Subcutaneous adipose tissue (tissue), 4 donors: ENCODE measurements around the gene HAGH. TPM values are rescaled to one million over a fixed set of nuclear protein-coding genes. Genes with fewer than 3 reads are reported as not detected.

Experiments
- total RNA-seq, 4 donors: library from RNA; depleted of rRNA; stranded (reverse); fragments of >200 nt; gene quantifications; one replicate each; pipeline ENCODE4 v1.1.0, GENCODE V29; 2016
- TF ChIP-seq, protein P1 (sequence below): fragments of 450-650 bp; IDR thresholded peaks from one replicate; pipeline ENCODE4 v1.5.1; 2016; ENCODE audit warnings: low read depth, mild to moderate bottlenecking, control low read depth, antibody characterized with exemption, moderate library complexity

The HAGH gene
- total RNA-seq, 4 donors from 2014 or later = 50.4 to 121 (median 108) TPM

DNA sequence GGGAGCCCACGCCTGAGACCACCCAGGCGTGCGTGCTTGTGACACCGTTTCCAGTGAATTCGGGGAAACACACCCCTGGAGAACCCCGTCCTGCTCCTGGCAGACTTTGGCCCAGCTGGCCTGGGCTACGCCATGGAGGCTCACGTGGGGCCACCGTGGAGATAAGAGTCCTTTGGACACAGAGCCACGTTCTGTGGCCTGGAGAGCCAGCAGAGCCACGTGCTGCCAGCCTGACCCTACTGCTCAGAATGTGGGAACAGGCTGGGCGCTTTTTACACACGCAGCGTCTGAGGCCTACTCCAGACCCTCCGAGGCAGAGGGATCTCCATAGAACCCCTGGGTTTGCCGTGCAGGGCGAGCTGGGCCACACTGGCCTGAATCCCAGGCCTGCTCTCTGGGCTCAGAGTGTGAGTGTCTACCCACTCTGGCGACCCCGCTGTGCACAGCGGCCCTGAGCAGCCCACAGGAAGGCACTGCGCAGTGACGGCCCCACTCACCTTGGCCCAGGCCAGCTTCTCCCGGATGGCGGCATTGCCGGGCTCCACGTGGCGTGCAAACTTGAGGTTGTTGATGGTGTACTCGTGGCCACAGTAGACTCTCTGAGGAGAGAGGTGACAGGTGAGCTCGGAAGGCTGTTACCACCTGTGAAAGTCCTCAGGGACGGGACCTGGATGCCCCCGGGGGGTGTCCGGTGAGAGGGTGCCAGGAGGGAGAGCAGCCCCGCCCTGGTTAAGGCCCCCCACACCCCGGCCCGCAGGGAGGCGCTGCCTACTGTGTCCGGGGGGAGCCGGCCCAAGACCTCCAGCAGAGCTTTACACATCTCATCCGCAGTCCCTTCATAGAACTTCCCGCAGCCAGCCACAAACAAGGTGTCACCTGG lies 10.0 kb downstream of the HAGH start:
- TF ChIP-seq, protein P1, sequence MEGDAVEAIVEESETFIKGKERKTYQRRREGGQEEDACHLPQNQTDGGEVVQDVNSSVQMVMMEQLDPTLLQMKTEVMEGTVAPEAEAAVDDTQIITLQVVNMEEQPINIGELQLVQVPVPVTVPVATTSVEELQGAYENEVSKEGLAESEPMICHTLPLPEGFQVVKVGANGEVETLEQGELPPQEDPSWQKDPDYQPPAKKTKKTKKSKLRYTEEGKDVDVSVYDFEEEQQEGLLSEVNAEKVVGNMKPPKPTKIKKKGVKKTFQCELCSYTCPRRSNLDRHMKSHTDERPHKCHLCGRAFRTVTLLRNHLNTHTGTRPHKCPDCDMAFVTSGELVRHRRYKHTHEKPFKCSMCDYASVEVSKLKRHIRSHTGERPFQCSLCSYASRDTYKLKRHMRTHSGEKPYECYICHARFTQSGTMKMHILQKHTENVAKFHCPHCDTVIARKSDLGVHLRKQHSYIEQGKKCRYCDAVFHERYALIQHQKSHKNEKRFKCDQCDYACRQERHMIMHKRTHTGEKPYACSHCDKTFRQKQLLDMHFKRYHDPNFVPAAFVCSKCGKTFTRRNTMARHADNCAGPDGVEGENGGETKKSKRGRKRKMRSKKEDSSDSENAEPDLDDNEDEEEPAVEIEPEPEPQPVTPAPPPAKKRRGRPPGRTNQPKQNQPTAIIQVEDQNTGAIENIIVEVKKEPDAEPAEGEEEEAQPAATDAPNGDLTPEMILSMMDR = no peak

DNA sequence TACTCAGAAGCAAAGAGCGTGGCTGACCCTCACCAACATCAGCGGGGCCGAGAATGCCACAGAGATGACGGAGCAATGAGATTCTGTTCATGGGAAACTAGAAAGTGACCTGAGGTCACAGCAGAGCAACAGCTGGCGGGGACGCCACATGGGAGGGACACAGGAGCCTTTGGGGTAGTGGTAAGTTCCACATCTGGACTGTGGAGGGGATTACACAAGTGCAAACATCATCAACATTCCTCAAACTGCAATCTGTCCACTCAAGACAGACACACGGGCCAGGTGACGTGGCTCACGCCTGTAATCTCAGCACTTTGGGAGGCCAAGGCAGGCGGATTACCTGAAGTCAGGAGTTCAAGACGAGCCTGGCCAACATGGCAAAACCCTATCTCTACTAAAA lies 11.2 kb downstream of the HAGH start:
- TF ChIP-seq, protein P1 = no peak

DNA sequence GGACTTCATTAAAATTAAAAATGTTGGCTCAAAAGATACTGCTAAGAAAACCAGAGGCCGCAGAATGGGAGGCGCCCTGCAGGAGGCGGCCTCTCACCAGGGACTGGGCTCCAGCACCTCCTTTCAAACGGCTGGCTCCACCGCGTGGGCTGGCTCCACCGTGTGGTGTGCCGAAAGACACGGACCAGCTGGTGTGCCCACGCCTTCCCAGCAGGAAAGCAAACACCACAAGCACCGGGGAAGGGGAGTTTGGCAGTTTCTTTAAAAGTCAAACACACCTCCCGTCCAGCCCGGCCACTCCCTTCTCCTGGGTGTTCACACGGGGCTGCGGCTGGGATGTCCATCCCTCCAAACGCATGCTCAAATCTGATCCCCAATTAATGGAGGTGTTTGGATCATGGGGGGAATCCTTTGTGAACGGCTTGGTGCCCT lies 13.9 kb downstream of the HAGH start:
- TF ChIP-seq, protein P1 = no peak

DNA sequence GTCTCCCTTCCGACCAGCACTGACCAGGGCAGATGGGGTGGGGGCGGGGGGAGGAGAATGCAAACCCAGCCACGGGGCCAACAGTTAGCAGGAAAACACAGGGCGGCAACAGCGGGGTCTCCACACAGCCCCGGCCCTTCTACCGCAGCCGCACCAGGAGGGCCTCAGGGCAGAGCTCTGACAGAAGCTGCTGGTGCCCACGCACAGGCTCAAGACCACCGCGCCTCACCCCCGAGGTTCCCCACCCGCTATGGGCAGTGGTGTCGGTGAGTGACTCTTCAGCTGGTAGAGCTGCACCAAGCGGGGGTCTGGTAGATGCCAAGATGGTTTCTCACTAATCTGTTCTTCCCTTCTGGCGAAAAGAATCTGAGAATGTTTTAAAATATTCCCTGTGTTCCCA lies 16.1 kb downstream of the HAGH start:
- TF ChIP-seq, protein P1 = no peak

DNA sequence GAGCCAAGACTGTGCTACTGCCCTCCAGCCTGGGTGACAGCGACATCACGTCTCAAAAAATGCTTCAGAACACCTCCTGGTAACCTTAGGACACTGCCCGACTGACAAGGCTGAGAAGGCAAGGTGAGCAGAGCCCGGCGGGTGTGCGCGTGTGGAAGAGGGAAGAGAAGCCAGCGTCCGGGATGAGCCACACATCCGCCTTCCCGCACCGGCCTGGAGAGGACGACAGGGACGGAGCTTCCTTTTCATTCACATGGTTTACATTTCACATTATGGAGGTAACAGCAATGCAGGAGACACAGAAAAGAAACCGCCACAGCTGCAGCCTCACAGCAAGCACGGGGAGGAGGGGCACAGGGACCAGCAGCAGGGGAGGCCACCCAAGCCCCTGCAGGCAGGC lies 16.5 kb downstream of the HAGH start:
- TF ChIP-seq, protein P1 = no peak

DNA sequence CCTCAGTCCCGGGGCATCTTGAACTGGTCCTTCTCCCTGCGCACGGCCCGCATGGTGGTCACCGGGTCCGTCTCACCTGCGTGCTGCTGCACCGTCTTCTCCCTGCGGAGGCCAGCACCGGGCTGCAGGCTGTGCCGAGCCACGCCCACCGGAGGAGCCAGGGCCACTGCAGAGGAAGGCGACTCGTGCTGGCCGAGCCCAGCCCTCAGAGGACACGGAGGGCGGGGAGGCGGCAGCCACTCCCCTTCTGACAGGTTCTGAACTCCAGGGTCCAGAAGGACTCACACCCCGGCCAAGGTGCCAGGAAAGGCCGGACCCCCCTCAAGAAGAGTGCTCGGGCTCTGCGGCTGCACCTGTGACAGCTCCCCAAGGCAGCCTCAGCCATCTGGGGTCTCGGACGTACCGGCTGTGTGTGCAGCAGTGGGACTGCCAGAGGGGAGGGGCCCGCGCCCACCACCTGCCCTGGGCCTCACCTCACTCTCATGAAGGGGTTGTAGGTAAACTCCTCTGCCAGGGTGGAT lies 17.3 kb downstream of the HAGH start:
- TF ChIP-seq, protein P1 = no peak

DNA sequence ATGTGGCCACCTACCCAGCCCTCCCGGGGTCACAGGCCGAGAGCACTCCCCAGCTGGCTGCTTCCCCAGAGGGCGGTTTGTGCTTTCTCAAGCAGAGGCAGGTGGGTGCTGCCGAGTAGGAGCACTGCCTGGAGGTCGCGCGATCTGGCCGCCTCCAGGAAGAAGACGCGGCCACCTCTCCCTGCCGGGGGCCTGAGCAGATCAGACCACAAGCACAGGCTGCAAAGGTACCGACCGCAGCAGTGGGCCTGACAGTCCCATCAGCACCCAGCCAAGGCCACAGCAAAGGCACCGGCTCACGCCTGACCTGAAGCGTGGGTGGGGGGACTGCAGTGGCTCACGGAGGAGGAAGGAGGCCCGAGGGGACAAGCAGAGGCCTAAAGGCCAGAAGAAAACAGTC lies 17.9 kb downstream of the HAGH start:
- TF ChIP-seq, protein P1 = no peak
